GM19035 (cell line): Measurements from ENCODE around the gene STEEP1.
"Not testable (repeated sequence)": the region's sequence is repeated elsewhere in the genome, so short reads cannot be mapped to it uniquely, and the experiment has no call there.

Source experiments
- ATAC-seq: cut with Tn5 transposase; IDR thresholded peaks from one replicate; pipeline ENCODE4 v1.9.1; 2021; ENCODE audit not compliant: unreplicated experiment

STEEP1 gene

DNA sequence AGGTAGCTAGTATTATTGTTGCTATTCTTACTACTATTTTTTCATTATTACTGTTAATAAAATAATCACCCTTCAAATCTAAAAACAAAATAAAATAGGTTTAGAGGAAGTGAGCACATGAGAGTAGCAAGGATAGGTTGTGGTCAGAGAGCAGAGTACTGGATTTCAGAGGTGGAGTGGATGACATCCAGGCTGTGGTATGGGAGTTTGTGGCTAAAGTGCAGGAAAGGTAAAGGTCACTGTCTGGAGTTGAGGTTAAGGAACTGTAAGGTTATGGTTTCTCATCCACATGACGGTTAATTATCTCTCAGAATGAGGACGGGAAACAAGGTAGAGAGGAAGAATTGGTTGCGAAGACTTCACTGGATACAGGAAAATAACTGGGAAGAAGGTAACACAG is 27.7 kb downstream of the STEEP1 start:
- ATAC-seq: no peak

- no peak for ATAC-seq
Observed at GRCh38 chrX:119529345-119530276, 35.6 kb downstream of the STEEP1 start.

- no peak for ATAC-seq
Observed at GRCh38 chrX:119523664-119524184, 41.5 kb downstream of the STEEP1 start.

GRCh38 chrX:119521246-119521645 is 44.0 kb downstream of the STEEP1 start:
- ATAC-seq: no peak

- ATAC-seq: no peak
Observed at GRCh38 chrX:119518371-119518770, 46.8 kb downstream of the STEEP1 start.

DNA sequence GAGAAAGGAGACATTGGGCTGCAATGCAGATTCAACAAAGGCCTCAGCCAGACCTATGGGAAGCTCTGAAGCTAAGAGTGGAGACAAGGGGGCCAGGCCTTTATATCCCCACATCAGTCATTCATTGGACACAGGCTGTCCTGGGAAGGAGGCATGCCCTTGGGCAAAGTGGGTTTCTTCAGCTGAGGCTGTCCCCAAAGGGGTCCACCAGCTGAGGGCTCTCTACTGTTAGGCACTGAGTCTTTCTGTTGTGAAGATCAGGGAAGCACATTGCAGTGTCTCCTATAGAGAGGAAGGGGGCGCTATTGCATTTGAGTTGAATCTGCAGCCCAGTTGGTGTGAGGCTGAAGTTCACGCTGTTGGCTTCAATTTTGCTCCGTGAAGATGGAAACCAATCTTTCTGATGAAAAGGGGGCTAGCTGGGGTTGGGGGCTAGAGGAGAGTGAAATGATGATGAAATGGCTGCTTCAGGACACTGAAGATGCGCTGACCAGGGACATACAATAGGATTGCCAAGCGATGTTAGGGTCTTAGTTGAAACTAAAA is 49.0 kb downstream of the STEEP1 start:
- peak; percentile 74 for ATAC-seq

DNA sequence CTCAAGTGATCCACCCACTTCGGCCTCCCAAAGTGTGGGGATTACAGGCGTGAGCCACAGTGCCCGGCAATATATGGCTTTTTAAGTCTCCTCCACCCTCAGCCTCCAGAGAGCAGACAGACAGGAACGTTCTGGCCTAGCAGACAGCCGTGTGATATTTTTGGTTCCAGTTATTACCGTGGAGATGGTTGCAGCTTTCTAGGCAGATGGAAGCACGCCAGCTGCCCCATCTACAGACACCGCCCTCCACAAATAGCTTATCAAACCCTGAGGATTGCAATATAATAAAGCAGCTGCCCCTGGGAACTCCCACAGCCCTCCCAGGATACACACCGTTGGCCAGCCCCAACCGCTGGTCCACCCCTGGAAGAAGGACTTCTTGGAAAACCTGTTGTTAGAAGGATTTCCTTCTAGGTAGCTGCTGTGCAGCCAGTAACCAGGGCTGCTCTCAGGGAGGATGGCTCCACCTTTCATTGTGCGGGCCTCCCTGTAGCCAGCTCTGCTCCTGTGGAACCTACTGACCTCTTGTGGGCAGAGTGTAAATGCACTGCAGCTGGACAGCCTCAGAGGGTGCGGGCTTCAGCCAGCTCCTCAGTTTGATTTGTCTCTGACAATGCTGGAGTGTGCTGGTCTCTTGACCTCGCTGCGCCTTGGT is 52.9 kb downstream of the STEEP1 start:
- peak; percentile 71 for ATAC-seq

DNA sequence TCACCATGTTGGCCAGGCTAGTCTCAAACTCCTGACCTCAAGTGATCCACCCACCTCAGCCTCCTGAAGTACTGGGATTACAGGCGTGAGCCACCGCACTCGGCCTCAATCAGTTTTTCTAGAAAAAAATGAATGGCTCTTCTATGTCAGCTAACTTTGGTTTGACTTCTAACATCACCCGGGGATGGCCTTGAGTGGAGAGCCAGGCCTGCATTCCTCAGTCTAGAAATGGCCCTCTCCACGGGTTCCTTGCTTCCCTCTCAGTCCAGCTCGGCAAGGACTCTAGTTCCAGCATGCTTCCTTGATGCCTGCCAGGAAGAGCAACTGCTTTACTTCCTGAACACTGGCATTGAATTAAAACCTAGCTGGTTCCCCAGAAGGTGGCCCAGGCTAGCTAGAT is 58.0 kb downstream of the STEEP1 start:
- no peak for ATAC-seq

DNA sequence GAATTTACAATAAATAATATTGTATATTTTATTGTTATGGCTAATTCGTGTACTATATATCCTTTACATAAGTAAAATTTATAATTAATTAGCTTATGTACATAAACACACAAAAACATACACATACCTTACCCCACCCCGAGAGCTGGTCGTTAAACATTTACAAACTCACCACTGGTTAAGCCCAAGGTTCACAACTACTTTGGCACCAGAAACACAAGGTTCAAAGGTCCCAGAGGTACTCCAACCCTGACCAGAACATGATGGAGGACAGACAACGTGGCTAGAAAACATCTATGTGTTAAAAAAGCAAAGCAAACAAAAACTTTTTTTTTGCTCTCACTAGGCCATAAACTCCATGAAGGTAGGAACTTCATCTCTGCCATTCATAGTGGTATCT is 59.3 kb downstream of the STEEP1 start:
- no peak for ATAC-seq

- ATAC-seq: not testable (repeated sequence)
Observed at GRCh38 chrX:119505145-119505544, 60.1 kb downstream of the STEEP1 start.

- ATAC-seq: no peak
Observed at GRCh38 chrX:119503484-119503861, 61.7 kb downstream of the STEEP1 start.

GRCh38 chrX:119502727-119503483 is 62.3 kb downstream of the STEEP1 start:
- ATAC-seq: no peak

DNA sequence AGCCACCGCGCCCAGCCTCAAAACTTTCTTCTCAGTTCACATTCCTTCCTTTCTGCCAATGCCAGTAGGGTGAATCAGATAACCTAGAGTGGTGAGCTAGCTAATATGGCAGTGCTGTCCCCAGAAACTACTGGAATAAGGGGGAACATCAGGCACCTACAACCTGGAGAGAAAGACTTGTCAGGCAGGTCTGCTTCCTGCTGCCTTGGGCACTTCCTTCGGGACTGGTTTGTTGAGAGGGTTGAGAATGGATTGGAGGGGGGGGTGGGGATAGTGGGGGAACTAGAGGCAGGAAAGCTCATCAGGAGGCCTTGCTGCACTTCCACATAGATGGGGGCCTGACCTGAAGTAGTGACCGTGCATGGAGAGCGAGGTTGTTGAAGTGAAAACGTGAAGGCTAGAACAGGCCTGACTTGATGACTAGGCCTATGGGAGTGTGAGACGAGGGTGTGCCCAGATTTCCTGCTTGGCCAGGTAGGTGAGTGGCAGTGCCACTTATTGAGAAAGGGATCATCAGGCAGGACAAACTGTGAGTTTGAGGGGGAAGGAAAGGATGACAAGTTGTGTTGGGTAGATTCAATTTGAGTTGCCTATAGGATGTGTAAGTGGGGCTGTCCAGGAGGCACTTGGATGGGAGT is 63.6 kb downstream of the STEEP1 start:
- ATAC-seq: no peak

- ATAC-seq: no peak
Observed at GRCh38 chrX:119500061-119500800, 65.0 kb downstream of the STEEP1 start.

GRCh38 chrX:119497185-119497584 is 68.0 kb downstream of the STEEP1 start:
- no peak for ATAC-seq

- ATAC-seq: no peak
Observed at GRCh38 chrX:119495734-119496726, 69.2 kb downstream of the STEEP1 start.

GRCh38 chrX:119493851-119494495 is 71.2 kb downstream of the STEEP1 start:
- not testable (repeated sequence) for ATAC-seq

- ATAC-seq: no peak
Observed at GRCh38 chrX:119492463-119492862, 72.7 kb downstream of the STEEP1 start.
